HepG2 (cell line): ENCODE results near the gene LRRC45. TPM values are rescaled to one million over a fixed set of nuclear protein-coding genes. Genes with fewer than 3 reads are reported as not detected.

Experiments used
- ATAC-seq: fragments of 200-7000 bp; cut with Tn5 transposase; 3 replicates; pipeline ENCODE4 v1.9.1; 2020; ENCODE audit warnings: mild to moderate bottlenecking, moderate library complexity
- BruUV-seq: library from RNA; stranded (reverse); fragments of 400-500 nt; replicated peaks from 2 replicates; lab custom pipeline; 2021; lab: Mats Ljungman, UMichigan
- CTCF ChIA-PET: fragments of 300-600 bp; formaldehyde crosslinking; extraction: SDS; loops from one replicate; lab custom pipeline; 2021; ENCODE audit warnings: low total read pairs, inconsistent platforms, low intra/inter-chr PET ratio; lab: Yijun Ruan, JAX
- POLR2A ChIA-PET: fragments of 350-600 bp; sonication (Branson Sonifier 250); formaldehyde crosslinking; loops from one replicate; lab custom pipeline; 2020; ENCODE audit warnings: antibody characterized with exemption, inconsistent platforms; lab: Yijun Ruan, JAX
- DNase-seq: peaks from one replicate; pipeline ENCODE4 v3.0.0-alpha.2; 2015; ENCODE audit warnings: low spot score
- FAIRE-seq: peaks from 3 replicates; lab custom pipeline; 2011; peaks lifted over from hg19 to GRCh38; lab: Jason Lieb, UNC
- H2AFZ ChIP-seq: one replicate; pipeline ENCODE4 v1.6.1; 2011; ENCODE audit warnings: low read length, inconsistent platforms
- H3K27ac ChIP-seq: fragments of 300-600 bp; 3 replicates; pipeline ENCODE4 v1.8.0; 2011; ENCODE audit warnings: mixed run types, mild to moderate bottlenecking, mixed read lengths, low read length, inconsistent platforms; ENCODE audit not compliant: insufficient read depth; ENCODE audit errors: extremely low read length
- H3K27me3 ChIP-seq, 2 experiments: fragments of 200-600 bp in 1 of 2; 2 replicates in 1 of 2; 3 replicates in 1 of 2; pipeline versions ENCODE4 v1.6.0 to v1.8.0; 2011; ENCODE audit warnings: low read length in 2 of 2, mild to moderate bottlenecking in 2 of 2, moderate library complexity in 2 of 2, inconsistent platforms in 1 of 2; ENCODE audit not compliant: insufficient read depth in 2 of 2, control insufficient read depth in 1 of 2
- H3K36me3 ChIP-seq, 2 experiments: fragments of 200-600 bp in 1 of 2; replicated peaks in 1 of 2; 2 replicates in 1 of 2; 3 replicates in 1 of 2; pipeline versions ENCODE4 v1.5.1 to v1.8.0; 2011; ENCODE audit warnings: low read length in 2 of 2, inconsistent platforms in 1 of 2; ENCODE audit not compliant: insufficient read depth in 2 of 2, control insufficient read depth in 1 of 2
- H3K4me1 ChIP-seq: 2 replicates; pipeline ENCODE4 v1.5.1; 2012; ENCODE audit warnings: low read length, inconsistent platforms; ENCODE audit not compliant: insufficient read depth
- H3K4me2 ChIP-seq: 2 replicates; pipeline ENCODE4 v1.6.0; 2011; ENCODE audit warnings: low read depth, low read length, inconsistent platforms
- H3K4me3 ChIP-seq, 3 experiments: fragments of 200-600 bp in 1 of 3; sonication (generic), shearing (Covaris generic) in 1 of 3; replicated peaks in 1 of 3; 2 replicates each; pipeline ENCODE4 v1.5.1; 2011 to 2016; ENCODE audit warnings: low read length in 3 of 3, inconsistent platforms in 2 of 3, low read depth in 2 of 3, mild to moderate bottlenecking in 2 of 3, control low read depth in 1 of 3, mixed read lengths in 1 of 3; ENCODE audit not compliant: insufficient read depth in 1 of 3
- H3K79me2 ChIP-seq: one replicate; pipeline ENCODE4 v1.6.1; 2011; ENCODE audit warnings: low read length, inconsistent platforms; ENCODE audit not compliant: insufficient read depth
- H3K9ac ChIP-seq: 2 replicates; pipeline ENCODE4 v1.6.0; 2011; ENCODE audit warnings: mild to moderate bottlenecking, low read depth, low read length, inconsistent platforms; ENCODE audit not compliant: insufficient read depth
- H3K9me3 ChIP-seq: 2 replicates; pipeline ENCODE4 v1.5.1; 2012; ENCODE audit warnings: mild to moderate bottlenecking, low read length
- H4K20me1 ChIP-seq: 2 replicates; pipeline ENCODE4 v1.6.0; 2011; ENCODE audit warnings: inconsistent platforms, mild to moderate bottlenecking, low read length, moderate library complexity; ENCODE audit not compliant: insufficient read depth
- FOXA1 ChIP-seq, 2 experiments: fragments of 450-650 bp in 1 of 2; sonication (generic) in 1 of 2; formaldehyde crosslinking in 1 of 2; IDR thresholded peaks; 2 replicates each; pipeline versions ENCODE4 v1.4.0 to v1.6.1; 2016 to 2020; ENCODE audit warnings: missing genetic modification reagents in 1 of 2
- MED1 ChIP-seq: sonication (generic); formaldehyde crosslinking; IDR thresholded peaks from 2 replicates; pipeline ENCODE4 v1.4.0; 2020; ENCODE audit warnings: missing genetic modification reagents
- RXRB ChIP-seq: IDR thresholded peaks from 2 replicates; pipeline ENCODE4 v1.6.1; 2016; ENCODE audit warnings: borderline replicate concordance, missing genetic modification reagents, missing compliant biosample characterization
- ZBTB40 ChIP-seq, 2 experiments: fragments of 450-650 bp in 1 of 2; sonication (generic) in 1 of 2; formaldehyde crosslinking in 1 of 2; IDR thresholded peaks; 2 replicates each; pipeline versions ENCODE4 v1.6.1 to v1.8.0; 2016 to 2022; ENCODE audit warnings: antibody characterized with exemption in 1 of 2, mild to moderate bottlenecking in 1 of 2, missing genetic modification reagents in 1 of 2
- ZBTB7B ChIP-seq: sonication (generic); formaldehyde crosslinking; IDR thresholded peaks from 2 replicates; pipeline ENCODE4 v1.4.0; 2020; ENCODE audit warnings: missing genetic modification reagents
- ZNF232 ChIP-seq: sonication (generic); formaldehyde crosslinking; IDR thresholded peaks from 2 replicates; pipeline ENCODE4 v1.4.0; 2020; ENCODE audit warnings: missing genetic modification reagents, borderline replicate concordance
- ZNF282 ChIP-seq: fragments of 450-650 bp; IDR thresholded peaks from 2 replicates; pipeline ENCODE4 v1.6.1; 2018; ENCODE audit not compliant: partially characterized antibody
- ZNF44 ChIP-seq: sonication (generic); formaldehyde crosslinking; IDR thresholded peaks from 2 replicates; pipeline ENCODE4 v1.5.1; 2020; ENCODE audit warnings: mild to moderate bottlenecking, missing genetic modification reagents
- ZNF451 ChIP-seq: sonication (generic); formaldehyde crosslinking; IDR thresholded peaks from 2 replicates; pipeline ENCODE4 v1.5.0; 2020; ENCODE audit warnings: mild to moderate bottlenecking, missing genetic modification reagents
- ZNF512 ChIP-seq: sonication (generic); formaldehyde crosslinking; IDR thresholded peaks from 2 replicates; pipeline ENCODE4 v1.4.0; 2020; ENCODE audit warnings: mild to moderate bottlenecking, missing genetic modification reagents
- ZNF563 ChIP-seq: sonication (generic); formaldehyde crosslinking; IDR thresholded peaks from 2 replicates; pipeline ENCODE4 v1.8.0; 2022; ENCODE audit warnings: mild to moderate bottlenecking, moderate library complexity, missing genetic modification reagents
- ZNF709 ChIP-seq: sonication (generic); formaldehyde crosslinking; IDR thresholded peaks from 2 replicates; pipeline ENCODE4 v1.5.0; 2020; ENCODE audit warnings: mild to moderate bottlenecking, missing genetic modification reagents
- WGBS: methylation state at CpG from one replicate; pipeline ENCODE4 v1.1.6; 2017; ENCODE audit warnings: low lambda C conversion rate; 5-methylcytosine and 5-hydroxymethylcytosine counted together
- in situ Hi-C: cut with HindIII; loops from 2 replicates; pipeline ENCODE4 v1.10.0; 2017; ENCODE audit warnings: low pct_unique_long_range_greater_than_20kb; ENCODE audit not compliant: extremely low pct_ligation_motif_present
- intact Hi-C: fragments of 100-400 bp; cut with micrococcal nuclease; formaldehyde crosslinking; loops from one replicate; pipeline ENCODE4 v1.10.0; 2022; ENCODE audit not compliant: unreplicated experiment
- polyA plus RNA-seq, 8 experiments: library from polyadenylated mRNA; depleted of rRNA in 3 of 8; stranded (reverse) in 7 of 8; unstranded in 1 of 8; fragments of >200 nt; fragmentation: Illumina TruSeq in 4 of 8; extraction: Trizol in 4 of 8; gene quantifications; 2 replicates each; pipeline versions ENCODE4 v1.2.1 to v1.2.3, GENCODE V29; 2011 to 2016; ENCODE audit warnings: low read depth in 4 of 8, missing spikeins in 1 of 8, mixed read lengths in 1 of 8; ENCODE audit not compliant: insufficient read depth in 1 of 8
- total RNA-seq, 5 experiments: library from RNA; depleted of rRNA; stranded (reverse); fragments of >200 nt; fragmentation: Illumina TruSeq; extraction: Trizol; gene quantifications; 2 replicates each; pipeline ENCODE4 v1.2.3, GENCODE V29; 2016; ENCODE audit warnings: low read depth in 1 of 5

LRRC45 gene
- total and polyA plus RNA-seq, 2 of the 13 experiments (the other 11 are each of a cell fraction or from before 2014, with no cell fraction given): 11.6 to 48.1 TPM

- no peak for DNase-seq
- POLR2A ChIA-PET: interaction anchor here (0.6 to 14.1 kb wide), 40 partner anchors 9 to 320 kb away, joined by 3 to 470 read pairs (median 6); partner anchors contain the start of genes ARHGDIA, DCXR, FASN and MAFG
- no peaks in the 10 kb centered on the region for H3K9me3 ChIP-seq
- FAIRE-seq: no peak
- TSS peak; percentile 82 for BruUV-seq
- H3K27ac ChIP-seq: peak within 1 kb of the TSS; percentile 78
- peak within 1 kb of the TSS; percentile 95 for H3K9ac ChIP-seq
- ATAC-seq: peak; percentile 67
- H3K4me3 ChIP-seq: peak within 1 kb of the TSS; percentile 80 to 90 (median 90)
- H3K79me2 ChIP-seq: peaks cover 41% of the 10 kb centered on the region
- peak within 1 kb of the TSS; percentile 95 for H3K4me2 ChIP-seq
- no peaks in the 10 kb centered on the region; the same call in 1 of the 2 replicates for H4K20me1 ChIP-seq
- H3K27me3 ChIP-seq: no peaks in the 10 kb centered on the region; a peak in 1 of 5 replicates
- intact Hi-C loops: loop anchor here (5.0 kb wide), 2 partner anchors 130 to 155 kb away; no protein-coding TSS in a partner anchor
- peaks cover 1 to 3% of the 10 kb centered on the region in 2 experiments; a peak in 2 of 5 replicates for H3K36me3 ChIP-seq
- in situ Hi-C loops: loop anchor here (5.0 kb wide), 1 partner anchor 65 kb away; no protein-coding TSS in a partner anchor
- CTCF ChIA-PET: interaction anchor here (0.9 to 6.8 kb wide), 4 partner anchors 22 to 131 kb away, joined by 3 to 181 read pairs (median 4); partner anchors contain the start of genes ALYREF, ANAPC11 and NOTUM
- no peak within 1 kb of the TSS for H2AFZ ChIP-seq
- WGBS: 2% methylated on average over 16 of the region's 64 CpGs
- H3K4me1 ChIP-seq: peaks cover 73% of the 10 kb centered on the region
- TF ChIP-seq ZNF451 (CRISPR knock-in tag) (peak; percentile 80), ZNF709 (CRISPR knock-in tag) (no peak), ZNF232 (CRISPR knock-in tag) (0 out of 2 replicates have a peak, but pooled peaks have one; percentile 61), RXRB (no peak; the same call in 1 of the 2 replicates), ZNF563 (peak; percentile 18; the same call in 1 of the 2 replicates), FOXA1 (IDR thresholded peaks at IDR 0.05) (no peak), FOXA1 (CRISPR knock-in tag; IDR thresholded peaks at IDR 0.05) (no peak), ZNF44 (CRISPR knock-in tag) (peak; percentile 41; the same call in 1 of the 2 replicates), ZBTB7B (CRISPR knock-in tag) (0 out of 2 replicates have a peak, but pooled peaks have one; percentile 17), ZNF282 (no peak), ZNF512 (no peak), MED1 (CRISPR knock-in tag) (peak; percentile 40), ZBTB40 (IDR thresholded peaks at IDR 0.05) (no peak), ZBTB40 (CRISPR knock-in tag; IDR thresholded peaks at IDR 0.05) (peak; percentile 28; the same call in 1 of the 2 replicates)
Measured at GRCh38 chr17:82022310-82022980, 660 bp upstream of the LRRC45 start, which contains the start of gene CENPX. CENPX (minus strand) TSS chr17:82022878; CDS start chr17:82022861, 17 bp downstream.
